Measurements from ENCODE around the gene PCDHA1. TPM values are rescaled to one million over a fixed set of nuclear protein-coding genes. Genes with fewer than 3 reads are reported as not detected.
A peak's percentile ranks its signal among the peaks of the same experiment; 100 is the strongest.
"Not testable (repeated sequence)": the region's sequence is repeated elsewhere in the genome, so short reads cannot be mapped to it uniquely, and the experiment has no call there.

The PCDHA1 gene
- total RNA-seq, 4 donors from 2014 or later = 0.41 TPM; not detected in 3

DNA sequence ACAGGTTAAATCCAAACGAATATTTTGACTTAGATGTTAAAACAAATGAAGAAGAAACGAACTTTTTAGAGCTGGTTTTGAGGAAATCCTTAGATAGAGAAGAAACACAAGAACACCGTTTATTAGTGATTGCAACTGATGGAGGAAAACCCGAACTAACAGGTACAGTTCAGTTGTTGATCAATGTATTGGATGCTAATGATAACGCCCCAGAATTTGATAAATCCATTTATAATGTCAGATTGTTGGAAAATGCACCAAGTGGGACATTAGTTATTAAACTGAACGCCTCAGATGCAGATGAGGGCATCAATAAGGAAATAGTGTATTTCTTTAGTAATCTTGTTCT lies 36.3 kb downstream of the PCDHA1 start:
- intact Hi-C loops (cut with DNase I; ENCODE audit: low total_unique reads) = no loop called here
- Histone ChIP-seq H3K9me3 (peaks cover 0 to 13% of the 10 kb centered on the region in 2 donors), H3K36me3 (no peaks in the 10 kb centered on the region), H3K4me3 (no peak overlapping the region), H3K4me1 (no peaks in the 10 kb centered on the region), H3K27ac (no peak overlapping the region), H3K27me3 (peaks cover 0 to 12% of the 10 kb centered on the region in 2 donors)
- no peak for TF ChIP-seq POLR2A (IDR thresholded peaks at IDR 0.05)
- TF ChIP-seq, protein P1, sequence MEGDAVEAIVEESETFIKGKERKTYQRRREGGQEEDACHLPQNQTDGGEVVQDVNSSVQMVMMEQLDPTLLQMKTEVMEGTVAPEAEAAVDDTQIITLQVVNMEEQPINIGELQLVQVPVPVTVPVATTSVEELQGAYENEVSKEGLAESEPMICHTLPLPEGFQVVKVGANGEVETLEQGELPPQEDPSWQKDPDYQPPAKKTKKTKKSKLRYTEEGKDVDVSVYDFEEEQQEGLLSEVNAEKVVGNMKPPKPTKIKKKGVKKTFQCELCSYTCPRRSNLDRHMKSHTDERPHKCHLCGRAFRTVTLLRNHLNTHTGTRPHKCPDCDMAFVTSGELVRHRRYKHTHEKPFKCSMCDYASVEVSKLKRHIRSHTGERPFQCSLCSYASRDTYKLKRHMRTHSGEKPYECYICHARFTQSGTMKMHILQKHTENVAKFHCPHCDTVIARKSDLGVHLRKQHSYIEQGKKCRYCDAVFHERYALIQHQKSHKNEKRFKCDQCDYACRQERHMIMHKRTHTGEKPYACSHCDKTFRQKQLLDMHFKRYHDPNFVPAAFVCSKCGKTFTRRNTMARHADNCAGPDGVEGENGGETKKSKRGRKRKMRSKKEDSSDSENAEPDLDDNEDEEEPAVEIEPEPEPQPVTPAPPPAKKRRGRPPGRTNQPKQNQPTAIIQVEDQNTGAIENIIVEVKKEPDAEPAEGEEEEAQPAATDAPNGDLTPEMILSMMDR (IDR thresholded peaks at IDR 0.05) = no peak
- no peak for DNase-seq

DNA sequence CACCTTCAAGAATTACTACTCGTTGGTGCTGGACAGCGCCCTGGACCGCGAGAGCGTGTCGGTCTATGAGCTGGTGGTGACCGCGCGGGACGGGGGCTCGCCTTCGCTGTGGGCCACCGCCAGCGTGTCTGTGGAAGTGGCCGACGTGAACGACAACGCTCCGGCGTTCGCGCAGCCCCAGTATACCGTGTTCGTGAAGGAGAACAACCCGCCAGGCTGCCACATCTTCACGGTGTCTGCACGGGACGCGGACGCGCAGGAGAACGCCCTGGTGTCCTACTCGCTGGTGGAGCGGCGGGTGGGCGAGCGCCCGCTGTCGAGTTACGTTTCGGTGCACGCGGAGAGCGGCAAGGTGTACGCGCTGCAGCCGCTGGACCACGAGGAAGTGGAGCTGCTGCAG lies 37.0 kb downstream of the PCDHA1 start:
- H3K9me3 ChIP-seq = peaks cover 0 to 13% of the 10 kb centered on the region in 2 donors
- H3K4me1 ChIP-seq; intact Hi-C loops (cut with DNase I; ENCODE audit: low total_unique reads); H3K36me3 ChIP-seq; DNase-seq; H3K27ac ChIP-seq; H3K4me3 ChIP-seq: not testable (repeated sequence)
- peaks cover 0 to 12% of the 10 kb centered on the region in 2 donors for H3K27me3 ChIP-seq

DNA sequence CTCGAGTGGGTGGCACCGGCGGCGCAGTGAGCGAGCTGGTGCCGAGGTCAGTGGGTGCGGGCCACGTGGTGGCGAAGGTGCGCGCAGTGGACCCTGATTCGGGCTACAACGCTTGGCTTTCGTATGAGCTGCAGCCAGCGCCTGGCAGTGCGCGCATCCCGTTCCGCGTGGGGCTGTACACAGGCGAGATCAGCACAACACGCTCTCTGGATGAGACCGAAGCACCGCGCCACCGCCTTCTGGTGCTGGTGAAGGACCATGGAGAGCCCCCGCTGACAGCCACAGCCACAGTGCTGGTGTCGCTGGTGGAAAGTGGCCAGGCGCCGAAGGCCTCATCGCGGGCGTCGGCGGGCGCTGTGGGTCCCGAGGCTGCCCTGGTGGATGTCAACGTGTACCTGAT lies 37.5 kb downstream of the PCDHA1 start:
- DNase-seq = no peak
- Histone ChIP-seq H3K27ac (no peak overlapping the region), H3K4me1 (no peaks in the 10 kb centered on the region), H3K4me3 (no peak overlapping the region), H3K27me3 (peaks cover 0 to 12% of the 10 kb centered on the region in 2 donors), H3K9me3 (peaks cover 0 to 13% of the 10 kb centered on the region in 2 donors), H3K36me3 (no peaks in the 10 kb centered on the region)
- TF ChIP-seq, protein P1 (IDR thresholded peaks at IDR 0.05) = no peak
- no peak for TF ChIP-seq POLR2A (IDR thresholded peaks at IDR 0.05)
- intact Hi-C loops (cut with DNase I; ENCODE audit: low total_unique reads) = no loop called here

DNA sequence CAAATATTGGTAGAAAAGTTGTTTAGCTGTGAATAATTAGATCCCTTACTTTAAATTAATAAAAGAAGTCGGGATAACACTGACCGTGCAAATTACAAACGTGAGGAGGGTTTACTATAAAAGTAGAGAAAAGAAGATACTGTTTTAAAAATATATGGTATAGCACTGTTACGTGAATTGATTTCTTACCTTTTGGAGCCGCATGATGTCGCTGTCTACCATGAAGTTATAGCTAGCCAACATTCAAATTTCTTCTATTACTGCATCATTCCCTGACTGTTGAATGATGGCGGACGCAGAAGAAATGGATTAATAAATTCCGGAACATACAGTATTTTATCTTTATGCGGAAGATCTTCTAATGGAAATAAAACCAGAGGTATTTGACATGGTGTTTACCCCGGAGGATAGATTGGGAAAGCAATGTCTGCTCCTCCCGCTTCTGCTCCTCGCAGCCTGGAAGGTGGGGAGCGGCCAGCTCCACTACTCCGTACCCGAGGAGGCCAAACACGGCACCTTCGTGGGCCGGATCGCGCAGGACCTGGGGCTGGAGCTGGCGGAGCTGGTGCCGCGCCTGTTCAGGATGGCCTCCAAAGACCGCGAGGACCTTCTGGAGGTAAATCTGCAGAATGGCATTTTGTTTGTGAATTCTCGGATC lies 41.9 kb downstream of the PCDHA1 start, which contains the start of gene PCDHA6:
Gene PCDHA6 (plus strand): TSS at position 257 of the 658 bp plus-strand sequence. CDS start 132 bp downstream, at position 389.
- H3K9me3 ChIP-seq = peaks cover 0 to 16% of the 10 kb centered on the region in 2 donors
- H3K27me3 ChIP-seq = no peaks in the 10 kb centered on the region
- peak within 1 kb of the TSS; percentile 19 to 21 for H3K4me3 ChIP-seq

DNA sequence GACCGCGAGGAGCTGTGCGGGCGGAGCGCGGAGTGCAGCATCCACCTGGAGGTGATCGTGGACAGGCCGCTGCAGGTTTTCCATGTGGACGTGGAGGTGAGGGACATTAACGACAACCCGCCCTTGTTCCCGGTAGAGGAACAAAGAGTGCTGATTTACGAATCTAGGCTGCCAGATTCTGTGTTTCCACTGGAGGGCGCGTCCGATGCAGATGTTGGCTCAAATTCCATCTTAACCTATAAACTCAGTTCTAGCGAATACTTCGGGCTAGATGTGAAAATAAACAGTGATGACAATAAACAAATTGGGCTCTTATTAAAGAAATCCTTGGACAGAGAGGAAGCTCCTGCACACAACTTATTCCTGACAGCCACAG lies 42.4 kb downstream of the PCDHA1 start:
- DNase-seq = no peak
- Histone ChIP-seq H3K4me3 (peak overlapping the region in 1 of 2 donors; percentile 21), H3K9me3 (peaks cover 0 to 16% of the 10 kb centered on the region in 2 donors), H3K27me3 (no peaks in the 10 kb centered on the region), H3K27ac (no peak overlapping the region), H3K36me3 (no peaks in the 10 kb centered on the region), H3K4me1 (no peaks in the 10 kb centered on the region)
- TF ChIP-seq, protein P1 (IDR thresholded peaks at IDR 0.05) = peak in 1 of 4 experiments; percentile 8
- TF ChIP-seq POLR2A (IDR thresholded peaks at IDR 0.05) = no peak
- intact Hi-C loops (cut with DNase I; ENCODE audit: low total_unique reads) = no loop called here

More for the DNA sequence above, 41.9 kb downstream of the PCDHA1 start, which contains the start of gene PCDHA6:
- Histone ChIP-seq H3K27ac (no peak within 1 kb of the TSS), H3K4me1 (no peaks in the 10 kb centered on the region), H3K36me3 (no peaks in the 10 kb centered on the region)
- no peak for TF ChIP-seq POLR2A (IDR thresholded peaks at IDR 0.05)
- TF ChIP-seq, protein P1 (IDR thresholded peaks at IDR 0.05) = peak in 1 of 4 experiments; percentile 30
- intact Hi-C loops (cut with DNase I; ENCODE audit: low total_unique reads) = no loop called here
- DNase-seq = no peak

DNA sequence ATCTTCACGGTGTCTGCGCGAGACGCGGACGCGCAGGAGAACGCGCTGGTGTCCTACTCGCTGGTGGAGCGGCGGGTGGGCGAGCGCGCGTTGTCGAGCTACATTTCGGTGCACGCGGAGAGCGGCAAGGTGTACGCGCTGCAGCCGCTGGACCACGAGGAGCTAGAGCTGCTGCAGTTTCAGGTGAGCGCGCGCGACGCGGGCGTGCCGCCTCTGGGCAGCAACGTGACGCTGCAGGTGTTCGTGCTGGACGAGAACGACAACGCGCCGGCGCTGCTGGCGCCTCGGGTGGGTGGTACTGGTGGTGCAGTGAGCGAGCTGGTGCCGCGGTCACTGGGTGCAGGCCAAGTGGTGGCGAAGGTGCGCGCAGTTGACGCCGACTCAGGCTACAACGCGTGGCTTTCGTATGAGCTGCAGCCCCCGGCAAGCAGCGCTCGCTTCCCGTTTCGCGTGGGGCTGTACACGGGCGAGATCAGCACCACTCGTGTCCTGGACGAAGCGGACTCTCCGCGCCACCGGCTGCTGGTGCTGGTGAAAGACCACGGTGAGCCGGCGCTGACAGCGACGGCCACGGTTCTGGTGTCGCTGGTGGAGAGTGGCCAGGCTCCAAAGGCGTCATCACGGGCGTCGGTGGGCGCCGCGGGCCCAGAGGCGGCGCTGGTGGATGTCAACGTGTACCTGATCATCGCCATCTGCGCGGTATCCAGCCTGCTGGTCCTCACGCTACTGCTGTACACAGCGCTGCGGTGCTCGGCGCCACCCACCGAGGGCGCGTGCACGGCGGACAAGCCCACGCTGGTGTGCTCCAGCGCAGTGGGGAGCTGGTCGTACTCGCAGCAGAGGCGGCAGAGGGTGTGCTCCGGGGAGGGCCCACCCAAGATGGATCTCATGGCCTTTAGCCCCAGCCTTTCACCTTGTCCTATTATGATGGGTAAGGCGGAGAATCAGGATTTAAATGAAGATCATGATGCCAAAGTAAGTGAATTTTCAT lies 43.9 kb downstream of the PCDHA1 start:
- H3K4me1 ChIP-seq; H3K36me3 ChIP-seq; intact Hi-C loops (cut with DNase I; ENCODE audit: low total_unique reads); H3K27me3 ChIP-seq; H3K4me3 ChIP-seq; DNase-seq; H3K27ac ChIP-seq: not testable (repeated sequence)
- H3K9me3 ChIP-seq = peaks cover 0 to 20% of the 10 kb centered on the region in 2 donors

Measured in uterus (tissue), 4 donors.